Mucosa of descending colon (tissue), 3 donors: Measurements from ENCODE around the gene MAN1C1. TPM values are rescaled to one million over a fixed set of nuclear protein-coding genes. Genes with fewer than 3 reads are reported as not detected.
A peak's percentile ranks its signal among the peaks of the same experiment; 100 is the strongest.

Experiments used
- ATAC-seq: fragments of 200-7000 bp; cut with Tn5 transposase; one replicate; pipeline ENCODE4 v1.9.1; 2020; ENCODE audit warnings: mild to moderate bottlenecking, moderate library complexity
- DNase-seq, 3 donors: peaks; one replicate each; pipeline ENCODE4 v3.0.0-alpha.2; 2020
- H3K36me3 ChIP-seq: fragments of 200-600 bp; one replicate; pipeline ENCODE4 v1.8.0; 2021; ENCODE audit warnings: low read depth, mild to moderate bottlenecking
- H3K4me1 ChIP-seq: fragments of 200-600 bp; one replicate; pipeline ENCODE4 v1.8.0; 2021; ENCODE audit warnings: low read depth, mild to moderate bottlenecking
- H3K4me3 ChIP-seq: fragments of 200-600 bp; one replicate; pipeline ENCODE4 v1.8.0; 2021; ENCODE audit warnings: mild to moderate bottlenecking
- H3K9me3 ChIP-seq: fragments of 200-600 bp; one replicate; pipeline ENCODE4 v1.8.0; 2021; ENCODE audit warnings: mild to moderate bottlenecking
- intact Hi-C, 2 donors: fragments of 100-400 bp; cut with DNase I in 1 of 2; cut with micrococcal nuclease in 1 of 2; formaldehyde crosslinking; loops; one replicate each; pipeline versions ENCODE4 v1.11.0 to v1.11.1; 2022; cut with DNase I, micrococcal nuclease
- total RNA-seq, 3 donors: library from RNA; stranded (reverse); fragmentation: NEBNext Ultra II Directional in 2 of 3; extraction: Animal tissue kit (Norgen Biotek cat#: 25700) in 2 of 3; gene quantifications; one replicate each; pipeline versions ENCODE4 v1.2.1 to v1.2.4, GENCODE V29; 2021 to 2023
- TF ChIP-seq, protein P1 (sequence below): fragments of 200-600 bp; IDR thresholded peaks from one replicate; pipeline ENCODE4 v1.8.0; 2022; ENCODE audit warnings: antibody characterized with exemption, mild to moderate bottlenecking
- donor health status: DM: no; HTN: no; CAD: no; lungs with moderate emphysema.
- donor health status: DM: no; HTN: no; CAD: no.
- donor health status: DM: no; HTN: yes; CAD: no.

MAN1C1 gene
- total RNA-seq, 3 donors from 2014 or later, result 2.5 to 22.0 (median 6.1) TPM

DNA sequence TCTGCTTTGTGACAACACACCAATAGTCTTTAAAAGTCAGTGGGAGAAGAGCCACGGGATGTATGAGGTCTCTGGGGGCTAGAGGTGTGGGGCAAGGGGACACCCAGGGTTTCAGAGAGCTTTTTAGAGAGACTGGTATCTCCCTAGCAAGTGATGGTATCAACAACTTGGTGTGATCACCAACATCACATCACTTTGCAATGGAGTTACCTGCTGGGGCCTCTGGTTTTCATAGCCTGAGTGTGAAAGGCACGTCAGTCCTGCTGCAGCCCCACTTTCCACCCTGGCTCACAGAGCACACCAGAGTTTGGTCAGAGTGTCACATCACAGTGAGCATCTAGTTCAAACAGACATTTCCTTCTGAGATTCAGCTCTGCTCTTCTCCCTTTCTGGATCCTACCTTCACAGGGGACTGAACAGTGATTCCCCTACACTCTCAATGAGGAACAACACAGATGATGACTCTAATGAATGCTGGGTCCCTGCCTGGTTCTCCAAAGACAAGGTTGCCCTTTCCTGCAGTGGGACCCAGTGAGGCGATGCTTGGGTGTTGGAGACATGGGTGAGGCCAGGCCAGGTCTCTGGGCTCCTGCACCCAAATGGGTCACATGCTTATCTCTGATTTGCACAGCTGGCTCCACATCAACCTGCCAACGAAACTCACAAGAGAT, 2.0 kb upstream of the MAN1C1 start:
- DNase-seq (no peak), ATAC-seq (no peak)
- intact Hi-C loops, result loop anchor here in 1 of 2 donors (10.0 kb wide), 1 partner anchor 180 kb away; no protein-coding TSS in a partner anchor
- H3K9me3 ChIP-seq, result no peaks in the 10 kb centered on the region
- no peak overlapping the region for H3K4me3 ChIP-seq
- TF ChIP-seq, protein P1, sequence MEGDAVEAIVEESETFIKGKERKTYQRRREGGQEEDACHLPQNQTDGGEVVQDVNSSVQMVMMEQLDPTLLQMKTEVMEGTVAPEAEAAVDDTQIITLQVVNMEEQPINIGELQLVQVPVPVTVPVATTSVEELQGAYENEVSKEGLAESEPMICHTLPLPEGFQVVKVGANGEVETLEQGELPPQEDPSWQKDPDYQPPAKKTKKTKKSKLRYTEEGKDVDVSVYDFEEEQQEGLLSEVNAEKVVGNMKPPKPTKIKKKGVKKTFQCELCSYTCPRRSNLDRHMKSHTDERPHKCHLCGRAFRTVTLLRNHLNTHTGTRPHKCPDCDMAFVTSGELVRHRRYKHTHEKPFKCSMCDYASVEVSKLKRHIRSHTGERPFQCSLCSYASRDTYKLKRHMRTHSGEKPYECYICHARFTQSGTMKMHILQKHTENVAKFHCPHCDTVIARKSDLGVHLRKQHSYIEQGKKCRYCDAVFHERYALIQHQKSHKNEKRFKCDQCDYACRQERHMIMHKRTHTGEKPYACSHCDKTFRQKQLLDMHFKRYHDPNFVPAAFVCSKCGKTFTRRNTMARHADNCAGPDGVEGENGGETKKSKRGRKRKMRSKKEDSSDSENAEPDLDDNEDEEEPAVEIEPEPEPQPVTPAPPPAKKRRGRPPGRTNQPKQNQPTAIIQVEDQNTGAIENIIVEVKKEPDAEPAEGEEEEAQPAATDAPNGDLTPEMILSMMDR, result no peak
- peaks cover 13% of the 10 kb centered on the region for H3K4me1 ChIP-seq
- H3K36me3 ChIP-seq, result no peaks in the 10 kb centered on the region

DNA sequence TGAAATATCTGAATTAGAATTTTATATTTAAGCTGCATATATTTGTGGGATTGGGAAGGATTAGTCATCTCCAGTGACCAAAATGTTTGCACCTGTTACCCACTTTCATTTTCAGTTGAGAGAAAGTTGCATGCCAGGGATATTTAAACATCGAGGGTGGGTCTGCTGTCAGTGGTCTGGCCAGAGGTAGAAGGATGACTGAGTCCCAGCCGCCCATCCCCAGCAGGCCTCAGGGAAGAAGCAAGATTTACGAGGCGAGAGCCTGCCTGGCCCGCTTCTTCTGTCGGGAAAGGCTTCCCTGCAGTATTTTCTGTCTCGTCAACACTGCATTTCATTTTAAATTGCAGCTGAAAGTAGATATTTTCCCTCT, 1.4 kb upstream of the MAN1C1 start:
- ATAC-seq (no peak), DNase-seq (no peak)
- Histone ChIP-seq H3K4me3 (no peak overlapping the region), H3K36me3 (no peaks in the 10 kb centered on the region), H3K4me1 (peaks cover 17% of the 10 kb centered on the region), H3K9me3 (no peaks in the 10 kb centered on the region)
- TF ChIP-seq, protein P1, result no peak
- intact Hi-C loops, result loop anchor here in 1 of 2 donors (10.0 kb wide), 1 partner anchor 180 kb away; no protein-coding TSS in a partner anchor

DNA sequence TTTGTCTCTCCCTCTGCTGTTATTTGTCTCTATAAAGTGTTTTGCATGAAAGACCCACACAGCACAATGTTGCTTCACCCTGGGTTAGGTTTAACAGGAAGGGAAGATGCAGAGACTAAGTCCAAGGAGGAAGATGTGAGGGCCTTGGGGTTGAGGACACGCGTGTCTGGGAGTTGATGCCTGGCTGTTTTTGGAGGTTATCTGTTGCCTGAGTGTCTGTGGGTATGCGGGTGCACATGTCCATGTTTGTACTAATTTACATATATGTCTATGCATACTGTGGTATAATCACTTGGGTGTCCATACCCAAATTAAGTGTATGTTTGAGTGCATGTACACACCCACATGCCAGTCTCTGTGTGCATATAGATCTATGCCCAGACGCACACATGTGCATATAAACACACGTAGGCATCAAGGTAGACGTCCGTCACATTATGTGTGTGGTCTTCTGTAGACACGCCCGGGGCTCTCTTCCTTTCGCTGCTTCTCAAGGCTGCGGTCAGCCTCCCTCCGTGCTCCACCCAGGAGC, 962 bp upstream of the MAN1C1 start:
- H3K4me1 ChIP-seq, result peaks cover 17% of the 10 kb centered on the region
- TF ChIP-seq, protein P1, result no peak
- H3K4me3 ChIP-seq, result no peak overlapping the region
- peak; percentile 15 for ATAC-seq
- H3K36me3 ChIP-seq, result no peaks in the 10 kb centered on the region
- DNase-seq, result no peak
- intact Hi-C loops, result loop anchor here in 1 of 2 donors (10.0 kb wide), 1 partner anchor 179 kb away; no protein-coding TSS in a partner anchor
- no peaks in the 10 kb centered on the region for H3K9me3 ChIP-seq

DNA sequence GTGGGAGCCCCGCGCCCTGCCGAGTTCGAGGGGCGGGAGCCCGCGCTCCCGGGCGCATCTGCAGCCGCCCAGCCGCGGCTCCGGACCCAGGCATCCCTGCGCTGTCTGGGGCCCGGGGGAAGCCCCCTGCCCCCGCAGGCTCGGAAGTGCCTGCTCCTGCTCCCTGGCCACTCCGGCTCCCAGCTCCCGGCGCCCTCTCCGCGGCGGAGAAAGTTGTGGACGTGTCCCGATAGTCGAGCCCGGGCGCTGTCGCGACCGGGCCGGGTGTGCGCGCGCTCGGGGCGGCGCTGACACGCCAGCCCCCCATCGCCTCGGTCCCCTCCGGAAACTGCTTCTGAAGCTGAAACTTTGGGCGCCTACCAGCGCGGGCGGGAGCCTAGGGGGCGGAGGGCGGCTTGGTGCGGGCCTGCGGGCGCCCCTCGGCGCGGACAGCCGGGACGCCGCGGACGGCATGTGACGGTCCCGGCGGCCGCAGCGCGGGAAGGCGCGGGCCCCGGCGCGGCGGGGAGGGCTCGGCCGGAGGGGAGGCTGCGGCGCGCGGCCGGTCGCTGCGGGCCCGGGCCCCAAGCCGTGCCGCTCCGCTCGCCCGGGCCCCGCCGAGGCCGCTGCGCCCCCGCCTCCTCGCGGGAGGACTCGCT, 515 bp downstream of the MAN1C1 start:
- TF ChIP-seq, protein P1, result no peak
- H3K9me3 ChIP-seq, result no peaks in the 10 kb centered on the region
- peaks cover 17% of the 10 kb centered on the region for H3K4me1 ChIP-seq
- H3K36me3 ChIP-seq, result no peaks in the 10 kb centered on the region
- peak in 2 of 3 donors; percentile 20 to 61 for DNase-seq
- no peak for ATAC-seq
- intact Hi-C loops, result loop anchor here in 1 of 2 donors (10.0 kb wide), 1 partner anchor 178 kb away; no protein-coding TSS in a partner anchor
- peak overlapping the region; percentile 36 for H3K4me3 ChIP-seq

DNA sequence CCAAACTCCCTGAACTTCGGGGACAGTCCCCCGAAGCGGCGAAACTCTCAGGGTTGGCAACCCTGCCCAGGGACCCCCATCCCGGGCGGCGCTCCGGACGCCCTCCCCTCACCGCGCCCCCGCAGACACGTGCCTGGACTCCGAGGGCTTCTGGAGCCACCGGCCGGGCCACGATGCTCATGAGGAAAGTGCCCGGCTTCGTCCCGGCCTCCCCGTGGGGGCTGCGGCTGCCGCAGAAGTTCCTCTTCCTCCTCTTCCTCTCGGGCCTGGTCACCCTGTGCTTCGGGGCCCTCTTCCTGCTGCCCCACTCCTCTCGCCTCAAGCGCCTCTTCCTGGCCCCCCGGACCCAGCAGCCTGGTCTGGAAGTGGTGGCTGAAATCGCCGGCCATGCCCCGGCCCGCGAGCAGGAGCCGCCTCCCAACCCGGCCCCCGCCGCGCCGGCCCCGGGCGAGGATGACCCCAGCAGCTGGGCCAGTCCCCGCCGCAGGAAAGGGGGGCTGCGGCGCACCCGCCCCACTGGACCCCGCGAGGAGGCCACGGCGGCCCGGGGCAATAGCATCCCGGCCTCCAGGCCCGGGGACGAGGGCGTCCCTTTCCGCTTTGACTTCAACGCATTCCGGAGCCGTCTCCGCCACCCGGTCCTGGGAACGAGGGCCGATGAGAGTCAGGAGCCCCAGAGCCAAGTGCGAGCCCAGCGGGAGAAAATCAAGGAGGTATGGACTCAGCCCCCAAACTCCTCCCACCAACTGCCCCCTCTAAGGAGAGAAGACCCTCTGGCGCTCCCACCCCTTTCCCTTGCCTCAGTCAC, 1.2 kb downstream of the MAN1C1 start:
- intact Hi-C loops, result loop anchor here in 1 of 2 donors (10.0 kb wide), 1 partner anchor 177 kb away; no protein-coding TSS in a partner anchor
- TF ChIP-seq, protein P1, result no peak
- ATAC-seq, result no peak
- peak in 2 of 3 donors; percentile 54 to 64 for DNase-seq
- Histone ChIP-seq H3K4me3 (no peak overlapping the region), H3K4me1 (peaks cover 17% of the 10 kb centered on the region), H3K36me3 (no peaks in the 10 kb centered on the region), H3K9me3 (no peaks in the 10 kb centered on the region)
